ENCODE measurements around the gene RBFOX2. TPM values are rescaled to one million over a fixed set of nuclear protein-coding genes. Genes with fewer than 3 reads are reported as not detected.

RBFOX2 gene
- total and polyA plus RNA-seq, 2 experiments from 2014 or later = 88.8 to 131 TPM

DNA sequence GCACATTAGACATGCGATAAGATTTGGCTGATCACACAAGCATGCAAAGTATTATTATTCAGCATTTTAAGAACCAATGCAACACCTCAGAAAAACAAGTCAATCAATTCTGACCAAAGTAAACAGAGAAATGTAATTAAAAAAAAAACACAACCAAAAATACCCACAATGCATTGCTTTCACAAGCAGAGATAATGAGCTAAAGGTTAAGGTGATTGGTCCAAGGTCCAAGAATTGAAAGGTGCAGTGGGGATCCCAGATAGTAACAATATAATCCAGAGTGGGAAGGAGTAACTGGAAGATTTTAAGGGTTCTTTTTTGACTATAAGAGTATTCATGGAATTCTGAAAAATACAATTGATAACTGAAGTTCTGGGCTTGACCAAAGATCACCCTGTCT, 271.9 kb downstream of the RBFOX2 start:
- H3K4me1 ChIP-seq (ENCODE audit: insufficient read depth) = peaks cover 18% of the 10 kb centered on the region
- DNase-seq (ENCODE audit: low spot score) = no peak
- H3K4me2 ChIP-seq = no peak overlapping the region
- Mint-ChIP-seq H3K9me3 (no peaks in the 10 kb centered on the region), H3K27ac (no peak overlapping the region), H3K4me1 (peaks cover 20% of the 10 kb centered on the region), H3K4me3 (no peak overlapping the region), H3K27me3 (ENCODE audit: insufficient read depth, low read depth, poor library complexity) (peaks cover 1% of the 10 kb centered on the region), H3K36me3 (ENCODE audit: low read depth) (peaks cover 19% of the 10 kb centered on the region)
- H3K27me3 ChIP-seq (ENCODE audit: insufficient read depth) = no peaks in the 10 kb centered on the region
- no peak overlapping the region for H3K4me3 ChIP-seq
- H3K79me2 ChIP-seq (replicated peaks; ENCODE audit: insufficient read depth) = no peaks in the 10 kb centered on the region
- TF ChIP-seq STAT1 (IDR thresholded peaks at IDR 0.05; ENCODE audit: unreplicated experiment) (no peak), EZH2 (IDR thresholded peaks at IDR 0.05; ENCODE audit: low read depth, unreplicated experiment) (no peak), NANOG (IDR thresholded peaks at IDR 0.05; ENCODE audit: borderline replicate concordance) (no peak), JUNB (IDR thresholded peaks at IDR 0.05; ENCODE audit: unreplicated experiment) (no peak), POLR2AphosphoS5 (IDR thresholded peaks at IDR 0.05; ENCODE audit: low read depth) (no peak), CREB1 (CRISPR knock-in tag; IDR thresholded peaks at IDR 0.05; ENCODE audit: low read depth) (no peak), ZNF114 (CRISPR knock-in tag; IDR thresholded peaks at IDR 0.05) (no peak), CTCF (conservative IDR thresholded peaks at IDR 0.05; ENCODE audit: low read depth in 2 of 2) (no peak), REST (IDR thresholded peaks at IDR 0.05; ENCODE audit: unreplicated experiment) (no peak), ZNF462 (CRISPR knock-in tag; IDR thresholded peaks at IDR 0.05) (no peak), EZH2phosphoT487 (IDR thresholded peaks at IDR 0.05; ENCODE audit: unreplicated experiment) (no peak), ETS1 (IDR thresholded peaks at IDR 0.05) (no peak), ZNF331 (CRISPR knock-in tag; IDR thresholded peaks at IDR 0.05; ENCODE audit: low read depth) (no peak)
- ATAC-seq = no peak
- H2AFZ ChIP-seq = no peak overlapping the region
- no peak overlapping the region for H3K27ac ChIP-seq (ENCODE audit: low read depth)
- H3K9me2 ChIP-seq (ENCODE audit: insufficient read depth) = no peaks in the 10 kb centered on the region
- H3K36me3 ChIP-seq (ENCODE audit: insufficient read depth) = no peaks in the 10 kb centered on the region; the same call in 1 of the 2 replicates
- no peaks in the 10 kb centered on the region for H4K20me1 ChIP-seq (replicated peaks; ENCODE audit: insufficient read depth)
- no peaks in the 10 kb centered on the region for H3F3A ChIP-seq (replicated peaks; ENCODE audit: low read depth)

All from GM23338 (cell line).